K562 (cell line): ENCODE results near the gene SEC24A. TPM values are rescaled to one million over a fixed set of nuclear protein-coding genes. Genes with fewer than 3 reads are reported as not detected.

Source experiments
- ATAC-seq: fragments of 200-7000 bp; cut with Tn5 transposase; 3 replicates; pipeline ENCODE4 v1.9.1; 2020; ENCODE audit warnings: moderate library complexity
- BruUV-seq: library from RNA; stranded (reverse); fragments of 400-500 nt; replicated peaks from 2 replicates; lab custom pipeline; 2021; lab: Mats Ljungman, UMichigan
- CTCF ChIA-PET: fragments of 300-600 bp; formaldehyde crosslinking; extraction: SDS; loops from one replicate; lab custom pipeline; 2021; ENCODE audit warnings: low intra/inter-chr PET ratio; lab: Yijun Ruan, JAX
- POLR2A ChIA-PET: fragments of 300-600, 350-650 bp; sonication (Branson Sonifier 250); formaldehyde crosslinking; extraction: SDS; loops from one replicate; lab custom pipeline; 2021; ENCODE audit warnings: antibody characterized with exemption, inconsistent platforms; lab: Yijun Ruan, JAX
- DNase-seq, 4 experiments: peaks; one replicate each; pipeline versions ENCODE4 v3.0.0 to v3.0.0-alpha.2; 2011 to 2018; ENCODE audit warnings: low spot score in 3 of 4, mixed read lengths in 3 of 4; ENCODE audit errors: extremely low read depth in 1 of 4
- FAIRE-seq: peaks from 2 replicates; lab custom pipeline; 2011; peaks lifted over from hg19 to GRCh38; lab: Jason Lieb, UNC
- H2AFZ ChIP-seq: 2 replicates; pipeline ENCODE4 v1.6.0; 2011; ENCODE audit warnings: low read depth, low read length, control low read depth, inconsistent platforms
- H3K27ac ChIP-seq: fragments of 200-600 bp; 3 replicates; pipeline ENCODE4 v1.8.0; 2011; ENCODE audit warnings: low read depth, mild to moderate bottlenecking, control low read depth, inconsistent platforms, low read length, moderate library complexity, mixed read lengths; ENCODE audit errors: extremely low read depth
- H3K27me3 ChIP-seq, 2 experiments: fragments of 300-600 bp in 1 of 2; 2 replicates in 1 of 2; 3 replicates in 1 of 2; pipeline versions ENCODE4 v1.6.0 to v1.8.0; 2011; ENCODE audit warnings: inconsistent platforms in 2 of 2, low read length in 2 of 2, mild to moderate bottlenecking in 1 of 2, mixed read lengths in 1 of 2, moderate library complexity in 1 of 2; ENCODE audit not compliant: control insufficient read depth in 2 of 2, insufficient read depth in 2 of 2
- H3K36me3 ChIP-seq: fragments of 300-600 bp; 3 replicates; pipeline ENCODE4 v1.8.0; 2011; ENCODE audit warnings: mild to moderate bottlenecking, low read length, inconsistent platforms; ENCODE audit not compliant: control insufficient read depth, insufficient read depth
- H3K4me1 ChIP-seq, 2 experiments: fragments of 200-600 bp in 1 of 2; replicated peaks in 1 of 2; 2 replicates in 1 of 2; 3 replicates in 1 of 2; pipeline versions ENCODE4 v1.5.1 to v1.8.0; 2011; ENCODE audit warnings: inconsistent platforms in 2 of 2, low read length in 2 of 2, mild to moderate bottlenecking in 1 of 2, mixed read lengths in 1 of 2, moderate library complexity in 1 of 2; ENCODE audit not compliant: control insufficient read depth in 2 of 2, insufficient read depth in 2 of 2
- H3K4me2 ChIP-seq: 2 replicates; pipeline ENCODE4 v1.6.1; 2011; ENCODE audit warnings: low read length, control low read depth, inconsistent platforms, mixed read lengths; ENCODE audit not compliant: insufficient read depth
- H3K4me3 ChIP-seq: fragments of 200-600 bp; sonication (generic), shearing (Covaris generic); 2 replicates; pipeline ENCODE4 v1.5.1; 2016; ENCODE audit warnings: control low read depth, inconsistent platforms
- H3K79me2 ChIP-seq: fragments of 200-600 bp; 3 replicates; pipeline ENCODE4 v1.8.0; 2011; ENCODE audit warnings: low read length, inconsistent platforms; ENCODE audit not compliant: control insufficient read depth, insufficient read depth
- H3K9ac ChIP-seq, 2 experiments: 2 replicates each; pipeline versions ENCODE4 v1.6.0 to v1.6.1; 2011; ENCODE audit warnings: low read depth in 2 of 2, low read length in 2 of 2, control low read depth in 1 of 2, inconsistent platforms in 1 of 2, mild to moderate bottlenecking in 1 of 2, mixed read lengths in 1 of 2; ENCODE audit not compliant: insufficient read depth in 1 of 2
- H3K9me1 ChIP-seq: one replicate; pipeline ENCODE4 v1.6.0; 2011; ENCODE audit warnings: inconsistent platforms, mild to moderate bottlenecking, low read length, moderate library complexity; ENCODE audit not compliant: control insufficient read depth, insufficient read depth
- H3K9me3 ChIP-seq: replicated peaks from 2 replicates; pipeline ENCODE4 v1.5.1; 2011; ENCODE audit warnings: low read depth, low read length, inconsistent platforms; ENCODE audit not compliant: control insufficient read depth, insufficient read depth
- H4K20me1 ChIP-seq: replicated peaks from 2 replicates; pipeline ENCODE4 v1.6.1; 2011; ENCODE audit warnings: low read length, inconsistent platforms, mixed read lengths; ENCODE audit not compliant: control insufficient read depth, insufficient read depth
- ATF3 ChIP-seq, 2 experiments: fragments of 450-650 bp in 1 of 2; sonication (generic) in 1 of 2; formaldehyde crosslinking in 1 of 2; IDR thresholded peaks in 1 of 2; conservative IDR thresholded peaks in 1 of 2; 2 replicates each; pipeline versions ENCODE4 v1.6.1 to v1.8.1; 2016 to 2023; ENCODE audit warnings: mild to moderate bottlenecking in 2 of 2, moderate library complexity in 2 of 2, inconsistent platforms in 1 of 2, missing genetic modification reagents in 1 of 2
- C11orf30 ChIP-seq: fragments of 450-650 bp; IDR thresholded peaks from 2 replicates; pipeline ENCODE4 v1.6.1; 2016; ENCODE audit warnings: low read depth, mild to moderate bottlenecking
- CEBPB ChIP-seq: fragments of 450-650 bp; IDR thresholded peaks from 2 replicates; pipeline ENCODE4 v1.6.1; 2016; ENCODE audit warnings: missing genetic modification characterization, missing compliant biosample characterization
- CEBPG ChIP-seq, 3 experiments: fragments of 200-800 bp in 1 of 3; sonication (Bioruptor generic) in 1 of 3; sonication (generic) in 1 of 3; formaldehyde crosslinking in 1 of 3; IDR thresholded peaks in 2 of 3; conservative IDR thresholded peaks in 1 of 3; 2 replicates each; pipeline versions ENCODE4 v1.6.1 to v1.8.0; 2016 to 2022; ENCODE audit warnings: missing compliant biosample characterization in 2 of 3, missing genetic modification characterization in 2 of 3, mild to moderate bottlenecking in 1 of 3, missing genetic modification reagents in 1 of 3
- DMBX1 ChIP-seq: fragments of 250-450 bp; sonication (Bioruptor Pico); IDR thresholded peaks from 2 replicates; pipeline ENCODE4 v1.8.0; 2022; ENCODE audit warnings: inconsistent platforms, mild to moderate bottlenecking, moderate library complexity, borderline replicate concordance
- E2F8 ChIP-seq: fragments of 450-650 bp; IDR thresholded peaks from 2 replicates; pipeline ENCODE4 v1.7.1; 2018; ENCODE audit warnings: mild to moderate bottlenecking, low read depth; ENCODE audit not compliant: partially characterized antibody
- KAT2B ChIP-seq: IDR thresholded peaks from one replicate; pipeline ENCODE4 v1.6.1; 2012; ENCODE audit warnings: low read depth, mild to moderate bottlenecking, control low read depth, inconsistent platforms, low read length, moderate library complexity
- KLF13 ChIP-seq: fragments of 450-650 bp; IDR thresholded peaks from 2 replicates; pipeline ENCODE4 v1.6.1; 2016; ENCODE audit warnings: missing genetic modification characterization, low read depth, mild to moderate bottlenecking, missing compliant biosample characterization, moderate library complexity, borderline replicate concordance
- SMARCE1 ChIP-seq: fragments of 450-650 bp; IDR thresholded peaks from 2 replicates; pipeline ENCODE4 v1.7.1; 2016; ENCODE audit warnings: mild to moderate bottlenecking
- TRIM24 ChIP-seq, 2 experiments: fragments of 450-650 bp; IDR thresholded peaks; 2 replicates each; pipeline ENCODE4 v1.6.1; 2016
- ZNF316 ChIP-seq: fragments of 450-650 bp; IDR thresholded peaks from 2 replicates; pipeline ENCODE4 v1.6.1; 2016
- WGBS: fragments of 100-300 bp; shearing (Covaris generic); methylation state at CpG from one replicate; pipeline ENCODE4 v1.1.6; 2016; ENCODE audit warnings: low coverage, mixed read lengths; ENCODE audit not compliant: insufficient coverage; ENCODE audit errors: missing lambda C conversion rate; 5-methylcytosine and 5-hydroxymethylcytosine counted together
- in situ Hi-C: fragments of 300-500 bp; cut with MboI; formaldehyde crosslinking; loops from 4 replicates; pipeline ENCODE4 v1.15.0; 2018; ENCODE audit warnings: inconsistent platforms, mixed read lengths
- intact Hi-C: fragments of 100-400 bp; cut with micrococcal nuclease; formaldehyde crosslinking; loops from 2 replicates; pipeline ENCODE4 v1.14.2; 2022
- polyA plus RNA-seq, 8 experiments: library from polyadenylated mRNA; depleted of rRNA in 4 of 8; stranded (reverse) in 5 of 8; unstranded in 3 of 8; fragments of >200 nt; fragmentation: Nextera tagmentation in 2 of 8; fragmentation: Illumina TruSeq in 1 of 8; extraction: Ambion mirVana in 2 of 8; extraction: Trizol in 1 of 8; gene quantifications; 2 replicates each; pipeline versions ENCODE4 v1.2.1 to v1.2.3, GENCODE V29; 2011 to 2014; ENCODE audit warnings: inconsistent platforms in 1 of 8, missing spikeins in 1 of 8
- total RNA-seq, 7 experiments: library from RNA; depleted of rRNA in 6 of 7; stranded (reverse); fragments of >200 nt in 6 of 7; fragmentation: Illumina TruSeq in 2 of 7; extraction: Trizol in 2 of 7; gene quantifications; 2 replicates each; pipeline versions ENCODE4 v1.2.1 to v1.2.3, GENCODE V29; 2011 to 2021; ENCODE audit warnings: low replicate concordance in 1 of 7

Gene SEC24A
- total and polyA plus RNA-seq, 9 of the 15 experiments (the other 6 are each of a cell fraction or from before 2014, with no cell fraction given), result 7.9 to 36.5 (median 17.5) TPM

GRCh38 chr5:134732819-134733218 lies 84.2 kb downstream of the SEC24A start:
- Histone ChIP-seq H3K4me2 (no peak overlapping the region), H3K79me2 (no peaks in the 10 kb centered on the region), H4K20me1 (no peaks in the 10 kb centered on the region), H3K9me1 (no peaks in the 10 kb centered on the region), H3K36me3 (no peaks in the 10 kb centered on the region), H3K9ac (no peak overlapping the region), H3K9me3 (no peaks in the 10 kb centered on the region), H2AFZ (no peak overlapping the region), H3K27ac (no peak overlapping the region), H3K4me3 (no peak overlapping the region), H3K4me1 (peaks cover 0 to 1% of the 10 kb centered on the region in 2 experiments; a peak in 2 of 5 replicates), H3K27me3 (no peaks in the 10 kb centered on the region)
- WGBS, result 14% methylated on average over 3 of the region's 3 CpGs
- FAIRE-seq, result no peak
- POLR2A ChIA-PET, result interaction anchor here (0.8 to 1.4 kb wide), 3 partner anchors 14 to 24 kb away, joined by 3 read pairs; no protein-coding TSS in a partner anchor
- TF ChIP-seq ZNF316 (peak; percentile 53), SMARCE1 (no peak), C11orf30 (peak; percentile 29; the same call in 1 of the 2 replicates)
- in situ Hi-C loops, result no loop called here
- BruUV-seq, result no TSS peak
- no peak for ATAC-seq
- intact Hi-C loops, result no loop called here
- CTCF ChIA-PET, result no interaction called here
- DNase-seq, result no peak

GRCh38 chr5:134735243-134735642 lies 86.7 kb downstream of the SEC24A start:
- 55% methylated on average over 4 of the region's 4 CpGs for WGBS
- no peak overlapping the region for H3K4me2 ChIP-seq
- POLR2A ChIA-PET, result interaction anchor here (1.0 kb wide), 1 partner anchor 20 kb away, joined by 3 read pairs; no protein-coding TSS in a partner anchor
- H4K20me1 ChIP-seq, result no peaks in the 10 kb centered on the region
- in situ Hi-C loops (no loop called here), intact Hi-C loops (loop anchor here (5.0 kb wide), 1 partner anchor 112 kb away; the partner anchor contains the start of gene C5orf24)
- DNase-seq (no peak), FAIRE-seq (no peak), ATAC-seq (no peak)
- no peaks in the 10 kb centered on the region for H3K9me3 ChIP-seq
- H3K36me3 ChIP-seq, result no peaks in the 10 kb centered on the region
- no peak overlapping the region for H3K4me3 ChIP-seq
- CTCF ChIA-PET, result no interaction called here
- no peak overlapping the region for H3K27ac ChIP-seq
- H2AFZ ChIP-seq, result no peak overlapping the region
- H3K9ac ChIP-seq, result no peak overlapping the region
- H3K9me1 ChIP-seq, result no peaks in the 10 kb centered on the region
- H3K4me1 ChIP-seq, result peaks cover 11 to 15% of the 10 kb centered on the region in 2 experiments
- no TSS peak for BruUV-seq
- H3K79me2 ChIP-seq, result peaks cover 19% of the 10 kb centered on the region
- H3K27me3 ChIP-seq, result no peaks in the 10 kb centered on the region
- TF ChIP-seq CEBPB (peak; percentile 70), DMBX1 (CRISPR knock-in tag) (peak; percentile 10; the same call in 1 of the 2 replicates), CEBPG (CRISPR knock-in tag; IDR thresholded peaks at IDR 0.05) (peak; percentile 73; the same call in 1 of the 2 replicates), CEBPG (tag; conservative IDR thresholded peaks at IDR 0.05 in 1 of 2, IDR thresholded peaks at IDR 0.05 in 1 of 2) (peak; percentile 55 to 88; a peak in 3 of 4 replicates), TRIM24 (IDR thresholded peaks at IDR 0.05) (peak in 1 of 2 experiments; percentile 47; a peak in 1 of 4 replicates), KAT2B (no peak), E2F8 (no peak), KLF13 (tag) (no peak), ATF3 (IDR thresholded peaks at IDR 0.05) (peak; percentile 83), ATF3 (CRISPR knock-in tag; conservative IDR thresholded peaks at IDR 0.05) (no peak)
